ENCODE data around the gene NACC2.
A peak's percentile ranks its signal among the peaks of the same experiment; 100 is the strongest.

The NACC2 gene

DNA sequence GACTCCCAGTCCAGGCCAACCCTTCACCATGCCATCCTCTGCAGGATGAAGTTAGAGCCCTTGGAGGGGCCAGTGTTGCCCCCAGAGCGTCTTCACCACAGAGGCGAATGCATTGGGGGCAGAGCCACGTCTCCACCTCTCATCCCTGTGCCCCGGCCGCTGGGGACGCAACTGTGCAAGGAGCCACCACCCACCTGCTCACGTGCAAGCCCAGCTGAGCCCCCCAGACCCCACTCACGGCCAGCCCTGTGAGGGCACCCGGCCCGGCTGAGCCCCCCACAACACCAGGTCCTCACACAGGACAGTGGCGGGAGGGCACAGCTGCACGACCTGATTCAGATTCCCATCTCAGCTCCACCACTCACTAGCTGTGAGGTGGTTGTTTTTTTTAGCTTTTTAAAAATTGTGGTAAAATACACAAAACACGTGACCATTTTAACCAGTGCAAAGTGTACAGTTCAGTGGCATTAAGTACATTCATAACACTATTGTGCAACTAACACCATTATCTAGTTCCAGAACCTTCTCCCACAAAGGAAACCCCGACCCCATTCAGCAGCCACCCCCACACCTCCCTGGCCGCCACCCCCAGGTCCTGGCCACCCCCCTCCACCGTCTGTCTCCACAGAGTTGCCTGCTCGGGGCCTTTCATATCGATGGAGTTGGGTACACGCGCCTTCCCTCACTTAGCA is 100.4 kb downstream of the NACC2 start:
- no peak for DNase-seq (ENCODE audit: low spot score)

DNA sequence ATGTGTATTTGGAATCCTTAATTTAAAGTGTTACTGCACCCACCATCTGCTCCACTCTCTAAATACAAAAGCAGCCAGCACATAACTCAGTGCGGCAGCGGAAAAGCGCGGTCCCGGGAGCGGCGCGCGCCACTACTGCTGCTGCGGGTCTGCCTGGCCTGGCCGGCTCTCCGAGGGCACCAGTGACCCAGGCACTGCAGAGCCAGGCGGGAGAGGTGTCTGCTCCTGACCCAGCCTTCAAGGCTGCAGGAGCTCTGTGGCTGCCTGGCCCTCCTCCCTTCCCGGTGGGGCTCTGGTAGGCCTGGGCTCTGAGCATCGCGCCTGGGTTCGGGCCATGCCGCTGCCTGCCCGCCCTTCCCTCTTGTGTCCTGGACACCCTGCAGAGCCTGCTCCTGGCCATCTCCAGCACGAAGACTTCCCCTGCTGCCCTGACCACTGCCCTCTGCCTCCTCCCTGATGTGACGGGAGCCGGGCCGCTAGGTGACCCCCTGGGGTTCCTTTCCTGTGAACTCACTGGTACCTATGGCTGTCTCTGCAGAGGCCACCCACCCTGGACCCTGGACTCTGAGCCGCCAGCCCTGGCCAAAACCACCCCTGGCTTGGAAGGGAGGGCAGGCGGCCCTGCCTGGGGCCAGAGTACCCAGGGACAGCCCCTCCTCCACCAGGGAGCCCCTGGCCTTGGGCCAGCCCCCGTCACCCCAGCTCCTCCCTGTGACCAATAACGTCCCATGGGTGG is 101.2 kb downstream of the NACC2 start:
- no peak for DNase-seq (ENCODE audit: low spot score)

DNA sequence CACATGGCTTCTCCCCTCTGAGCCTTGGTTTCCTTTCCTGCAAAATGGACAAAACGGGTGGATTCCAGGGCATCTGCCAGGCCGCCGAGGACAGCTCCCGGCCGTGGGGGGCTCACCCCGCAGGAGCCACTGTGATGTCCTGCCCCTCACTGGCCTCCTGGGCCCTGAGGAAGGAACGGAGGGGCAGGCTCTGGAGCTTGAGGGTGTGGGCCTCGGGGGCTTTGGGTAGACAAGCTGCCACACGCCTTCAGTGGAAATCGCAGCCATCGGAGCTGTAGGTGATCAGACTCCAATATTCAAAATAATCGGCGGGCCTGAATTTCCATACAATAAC is 101.7 kb downstream of the NACC2 start:
- no peak for DNase-seq (ENCODE audit: low spot score)

DNA sequence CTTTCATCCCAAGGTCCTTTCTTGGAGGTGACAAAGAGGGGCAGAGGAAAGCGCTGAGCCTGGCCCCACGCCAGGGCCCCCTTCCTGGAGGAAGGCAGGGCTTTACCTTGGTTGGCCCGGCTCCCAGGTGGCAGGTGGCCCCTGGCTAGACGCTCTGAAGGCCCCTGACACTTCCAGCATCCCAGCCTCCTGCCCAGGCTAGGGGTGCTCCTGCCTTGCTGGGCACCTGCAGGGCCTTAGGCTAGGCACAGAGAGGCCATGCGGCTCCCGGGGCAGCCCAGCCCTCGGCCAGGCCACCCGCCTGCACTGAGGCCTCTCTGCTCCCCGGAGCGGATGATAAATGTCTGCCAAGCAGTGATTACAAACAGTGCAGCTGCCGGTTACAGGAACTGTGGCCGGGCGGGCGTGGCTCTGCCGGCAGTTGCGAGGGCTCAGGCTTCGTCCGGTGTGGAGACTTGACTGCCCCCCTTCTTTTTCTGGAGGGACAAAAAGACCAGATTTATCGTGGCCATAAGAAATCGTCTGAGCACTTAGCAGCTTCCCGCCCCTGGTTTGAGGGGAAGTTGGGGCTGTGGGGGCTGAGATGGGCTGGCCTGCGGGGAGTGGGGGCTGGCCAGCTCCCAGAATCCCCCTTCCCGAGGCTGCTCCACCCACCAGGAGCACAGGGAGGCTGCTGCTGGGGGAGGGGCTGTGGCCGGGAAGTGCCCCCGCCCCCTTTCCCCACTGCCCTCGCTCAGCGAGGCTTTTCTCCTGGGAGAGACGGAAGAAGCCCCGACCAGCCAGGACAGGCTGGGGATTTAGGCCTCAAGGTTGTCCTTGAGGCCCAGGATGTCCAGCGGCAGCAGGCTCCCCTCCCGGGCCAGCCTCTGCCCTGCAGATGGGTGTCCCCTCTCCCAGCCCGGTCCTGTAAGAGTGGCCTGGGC is 102.3 kb downstream of the NACC2 start:
- DNase-seq (ENCODE audit: low spot score), result peak; percentile 84

DNA sequence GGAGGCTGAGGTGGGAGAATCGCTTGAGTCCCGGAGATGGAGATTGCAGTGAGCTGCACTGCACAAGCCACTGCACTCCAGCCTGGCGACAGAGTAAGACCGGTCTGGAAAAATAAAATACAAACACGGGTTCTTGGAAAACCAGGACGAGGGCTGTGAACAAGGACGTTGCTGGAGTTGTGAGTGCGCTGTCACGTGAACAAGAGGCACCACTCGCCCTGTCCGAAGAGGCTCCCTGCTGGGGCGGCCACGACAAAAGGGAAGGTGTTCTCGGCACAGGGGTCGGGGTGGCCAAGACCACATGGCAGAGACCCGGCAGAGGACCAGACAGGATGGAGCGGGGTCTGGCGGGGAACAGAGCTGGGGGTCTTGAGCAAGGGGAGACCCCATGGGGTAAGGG is 103.3 kb downstream of the NACC2 start:
- DNase-seq (ENCODE audit: low spot score), result no peak

DNA sequence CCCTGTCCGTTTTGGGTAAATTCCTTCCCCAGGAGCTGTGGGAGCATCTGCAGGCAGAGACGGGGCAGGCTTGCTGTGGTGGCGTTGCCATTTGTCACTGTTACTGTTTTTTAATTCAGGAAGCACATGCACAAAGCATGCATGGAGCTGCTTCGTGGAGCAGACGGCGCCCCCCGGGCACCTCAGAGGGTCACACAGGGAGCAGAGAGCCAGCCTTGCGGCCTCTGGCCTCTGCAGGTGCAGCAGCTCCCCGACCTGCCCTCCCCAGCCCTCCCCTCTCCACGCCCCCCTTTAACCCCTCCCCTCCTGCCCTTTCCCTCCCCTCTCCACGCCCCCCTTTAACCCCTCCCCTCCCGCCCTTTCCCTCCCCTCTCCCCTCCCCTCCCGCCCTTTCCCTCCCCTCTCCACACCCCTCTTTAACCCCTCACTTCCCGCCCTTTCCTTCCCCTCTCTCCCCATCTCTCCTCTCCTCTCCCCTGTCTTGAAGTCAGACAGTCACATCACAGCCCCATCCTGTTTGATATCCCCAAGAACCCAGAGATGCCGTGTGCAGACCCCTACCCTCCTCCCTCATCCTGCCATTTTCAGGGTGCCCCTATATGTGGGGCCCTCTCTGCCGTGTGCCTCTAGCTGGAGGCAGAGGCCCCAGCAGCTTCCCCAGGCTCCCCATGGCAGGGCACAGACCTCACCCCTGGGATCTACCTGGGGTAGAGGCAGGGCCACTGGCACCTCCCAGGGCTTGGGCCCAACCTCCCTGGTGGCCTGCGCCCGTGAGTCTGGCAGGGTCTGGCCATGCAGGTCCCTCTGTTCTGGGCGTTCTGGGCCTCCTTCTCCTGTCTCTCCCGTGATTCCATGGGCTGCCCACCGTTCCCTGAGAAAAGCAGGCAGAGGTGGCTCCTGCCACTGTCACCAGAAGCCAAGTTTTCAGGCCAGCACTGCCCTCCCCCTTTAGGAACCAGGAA is 104.3 kb downstream of the NACC2 start:
- DNase-seq (ENCODE audit: low spot score), result no peak

DNA sequence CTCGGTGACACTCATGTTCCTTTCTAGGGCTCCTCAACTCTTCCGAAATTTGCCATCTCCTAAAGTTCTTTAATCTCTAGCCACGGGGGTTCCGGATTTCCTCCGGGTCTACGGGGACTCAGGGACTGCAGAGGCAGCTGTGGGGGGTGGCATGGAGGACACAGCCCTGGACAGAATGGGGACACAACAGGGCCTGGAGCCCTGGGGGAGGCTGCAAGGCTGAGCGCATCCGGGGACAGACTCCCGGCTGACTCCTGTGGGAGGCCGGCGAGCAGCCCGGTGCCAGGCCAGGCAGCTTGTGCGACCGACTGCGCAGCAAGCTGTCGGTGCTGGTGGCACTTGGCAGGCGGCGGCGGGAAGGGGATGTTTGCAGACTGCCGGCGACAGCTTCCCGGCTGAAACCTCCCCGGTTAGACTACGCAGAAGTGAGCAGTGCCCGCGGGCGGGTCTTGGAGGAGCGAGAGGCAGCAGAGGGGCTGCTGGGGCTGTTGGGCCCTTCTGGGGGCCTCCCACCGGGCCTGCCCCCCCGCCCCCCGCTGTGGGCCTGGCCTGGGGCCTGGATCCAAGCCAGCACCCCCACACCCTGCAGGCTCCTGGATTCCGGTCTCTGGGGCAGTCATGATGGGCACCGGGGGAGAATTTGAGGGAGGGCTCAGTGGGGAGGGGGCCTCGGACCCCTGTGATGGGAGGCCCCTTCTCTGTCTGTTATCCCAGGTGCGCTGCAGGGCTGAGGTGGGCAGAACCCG is 105.2 kb downstream of the NACC2 start:
- no peak for DNase-seq (ENCODE audit: low spot score)

DNA sequence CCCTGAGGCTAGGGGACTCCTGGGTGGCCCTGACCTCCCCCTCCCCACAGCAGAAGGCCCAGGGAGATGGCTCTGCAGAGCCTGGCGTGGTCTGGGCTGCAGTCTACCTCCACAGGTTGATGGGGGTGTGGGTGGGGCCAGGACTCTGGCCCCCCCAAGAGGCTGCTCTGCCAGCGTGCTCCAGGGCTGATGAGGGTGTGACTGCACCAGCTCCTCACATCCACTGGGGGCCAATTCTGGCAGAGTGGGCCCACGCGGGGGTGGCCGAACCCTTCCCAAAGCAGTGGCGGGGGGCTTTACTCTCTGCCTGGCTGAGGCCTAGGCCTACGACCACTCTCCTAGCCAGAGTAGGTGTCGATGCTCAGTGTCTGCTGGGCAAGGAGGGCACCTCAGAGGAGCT is 105.9 kb downstream of the NACC2 start:
- no peak for DNase-seq (ENCODE audit: low spot score)

DNA sequence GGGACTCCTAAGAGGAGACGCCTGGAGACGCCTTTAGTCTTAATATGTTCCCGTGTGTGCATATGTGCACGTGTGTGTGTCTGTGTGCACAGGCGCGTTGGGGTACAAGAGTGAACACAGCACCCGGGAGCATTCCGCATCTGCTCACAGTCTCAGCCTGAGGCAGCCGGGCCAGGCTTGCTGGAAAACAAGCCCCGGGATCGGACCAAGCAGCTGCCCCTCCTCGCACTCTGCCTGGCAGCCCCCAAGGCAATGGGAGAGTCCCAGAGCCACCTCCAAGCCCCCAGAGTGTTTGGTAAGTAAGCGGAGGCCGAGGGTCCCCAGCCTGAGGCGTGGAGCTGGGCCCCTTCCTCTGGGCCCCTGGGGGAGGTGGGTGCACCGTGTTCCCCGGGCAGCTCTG is 106.6 kb downstream of the NACC2 start:
- DNase-seq (ENCODE audit: low spot score), result no peak

DNA sequence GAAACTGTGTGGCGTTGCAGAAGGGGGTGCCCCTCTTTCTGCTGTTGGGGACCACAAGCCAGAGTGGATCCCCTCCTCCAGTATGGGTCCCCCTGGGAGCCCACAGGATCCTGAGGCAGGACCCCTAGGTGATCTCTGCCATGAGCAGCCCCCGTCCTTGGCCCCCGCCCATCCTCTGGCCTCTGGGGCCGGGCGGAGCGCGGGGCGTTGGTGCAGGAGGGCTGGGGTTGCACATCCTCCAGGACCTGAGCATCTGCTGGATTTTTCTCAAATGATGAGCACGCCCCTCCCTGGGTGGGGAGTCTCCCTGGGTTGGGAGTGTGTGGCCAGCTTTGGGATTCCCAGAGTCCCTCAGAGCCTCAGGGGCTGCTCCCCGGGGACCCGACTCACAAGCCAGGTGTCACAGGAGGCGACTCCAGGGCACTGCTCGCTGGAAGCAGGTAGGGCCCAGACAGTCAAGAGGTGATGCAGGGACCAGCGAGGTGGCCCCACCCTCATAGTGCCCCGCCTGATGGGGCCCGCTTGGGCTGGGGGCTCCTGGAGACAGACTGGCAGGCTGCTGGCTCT is 107.2 kb downstream of the NACC2 start:
- no peak for DNase-seq (ENCODE audit: low spot score)

DNA sequence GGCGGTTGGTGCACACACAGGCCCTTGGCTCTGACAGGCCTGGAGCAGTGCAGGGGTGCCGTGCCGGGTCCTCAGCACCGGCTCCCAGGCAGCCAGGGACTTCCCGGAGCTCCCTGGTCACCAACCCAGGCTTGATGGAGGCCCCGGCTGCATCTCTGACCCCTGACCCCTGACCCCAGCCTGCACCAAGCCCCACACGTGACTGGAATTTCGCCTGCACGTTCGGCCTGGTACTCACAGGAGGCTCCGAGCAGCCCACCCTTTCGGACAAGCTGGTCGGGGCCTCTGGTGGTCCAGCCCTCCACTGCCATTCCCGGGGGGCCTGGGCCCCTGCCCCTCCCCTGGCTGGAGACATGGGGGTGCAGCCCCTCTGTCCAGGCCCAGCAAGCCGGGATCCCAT is 108.5 kb downstream of the NACC2 start:
- DNase-seq (ENCODE audit: low spot score), result no peak

DNA sequence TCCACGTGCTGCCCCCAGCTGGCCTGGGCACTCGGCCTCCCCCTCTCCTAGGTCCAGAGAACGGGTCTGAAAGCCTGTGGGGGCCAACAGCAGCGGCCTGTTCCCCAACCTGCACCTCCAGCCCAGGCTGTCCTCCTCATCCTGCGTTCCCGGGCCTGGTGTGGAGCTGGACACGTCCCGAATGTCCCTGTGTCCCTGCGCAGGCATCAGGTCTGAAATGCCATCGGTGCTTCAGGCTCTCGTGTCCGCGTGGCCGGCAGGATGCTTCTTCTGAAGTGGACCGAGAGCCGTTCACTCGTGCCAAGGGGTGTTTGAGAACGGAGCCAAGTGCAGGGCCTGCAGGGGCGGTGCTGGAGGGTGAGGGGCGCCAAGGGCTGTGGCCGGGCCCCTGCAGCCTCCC is 109.2 kb downstream of the NACC2 start:
- no peak for DNase-seq (ENCODE audit: low spot score)

DNA sequence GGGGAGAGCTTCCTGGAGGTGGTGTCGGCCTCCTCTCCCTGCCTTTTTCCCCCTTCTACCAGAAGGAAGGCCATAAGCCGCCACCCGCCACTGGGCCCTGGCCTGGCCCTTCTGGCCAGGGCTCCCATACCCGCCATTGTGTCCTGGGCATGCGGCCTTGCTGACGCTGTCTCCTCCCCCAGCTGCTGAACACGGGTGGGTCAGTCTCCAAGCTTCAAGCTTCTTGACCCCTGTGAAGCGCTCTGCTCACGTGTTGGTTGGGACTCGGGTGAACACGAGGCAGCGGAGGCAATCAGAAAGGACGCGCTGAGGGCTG is 109.7 kb downstream of the NACC2 start:
- no peak for DNase-seq (ENCODE audit: low spot score)

DNA sequence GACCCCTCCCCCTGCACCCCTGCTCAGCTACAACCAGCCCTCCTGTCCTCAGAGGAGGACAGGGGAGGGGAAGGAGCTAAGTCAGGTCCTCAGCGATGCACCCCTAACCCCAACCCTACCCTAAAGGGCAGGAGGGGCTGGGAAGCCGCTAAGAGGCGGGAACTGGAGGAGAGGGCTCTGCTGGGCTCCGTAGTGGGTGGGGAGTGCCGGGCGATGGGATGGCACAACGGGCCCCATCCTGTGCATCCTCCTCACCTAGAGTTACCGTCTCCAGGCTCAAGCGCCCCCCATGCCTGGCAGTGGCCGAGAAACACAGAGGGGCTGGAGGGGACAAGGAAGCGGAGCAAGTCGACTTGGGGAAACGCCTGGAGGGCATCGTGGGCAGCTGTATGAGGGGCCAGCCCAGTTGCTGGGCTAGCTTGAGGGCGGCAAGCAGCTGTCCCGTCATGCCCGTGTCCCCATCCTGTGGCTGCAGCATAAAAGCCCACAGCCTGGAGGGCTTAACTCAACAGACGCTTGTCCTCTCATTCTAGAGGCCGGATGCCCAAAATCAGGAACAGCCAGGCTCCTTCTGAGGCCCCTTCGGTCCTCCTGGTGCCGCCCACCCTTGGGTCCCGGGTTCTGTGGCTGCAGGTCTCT is 110.9 kb downstream of the NACC2 start:
- no peak for DNase-seq (ENCODE audit: low spot score)

DNA sequence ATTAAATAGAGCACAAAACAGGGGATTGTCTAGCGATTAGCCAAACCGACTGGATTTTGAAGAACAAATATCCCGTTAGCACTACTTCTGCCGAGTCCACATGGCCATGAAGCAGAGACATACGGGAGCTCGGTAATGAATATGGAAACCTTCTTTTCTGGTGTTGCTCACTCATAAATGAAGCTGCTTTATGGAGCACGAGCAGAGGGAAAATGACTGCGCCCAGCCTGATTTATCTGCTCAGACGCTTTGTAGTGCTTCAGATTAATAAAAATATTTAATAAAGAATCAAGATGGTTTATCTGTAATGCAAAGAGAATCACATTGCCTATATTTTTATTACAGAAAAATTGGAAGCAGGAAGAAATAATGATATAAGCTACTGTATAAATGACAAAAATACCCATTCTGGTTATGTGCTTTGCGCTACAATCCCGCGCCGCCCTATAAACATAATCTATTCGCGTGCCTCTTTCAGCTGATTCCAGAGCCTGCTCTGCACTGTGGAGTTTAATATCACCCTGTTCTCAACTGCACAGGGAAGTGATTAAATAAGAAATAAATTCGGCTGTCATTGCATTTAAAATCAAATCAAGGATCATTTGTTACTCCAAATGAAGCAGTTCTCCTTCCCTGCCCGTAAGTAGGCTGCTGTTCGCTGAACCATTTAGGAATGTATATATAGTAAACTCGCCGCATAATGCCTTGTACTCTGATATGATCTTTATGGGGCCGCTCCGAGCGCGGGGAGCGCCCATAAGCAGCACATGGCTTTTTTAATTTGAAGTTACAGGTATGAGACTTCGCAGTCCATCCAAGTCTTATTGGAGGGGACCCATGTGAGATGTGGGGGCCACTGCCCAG is 111.6 kb downstream of the NACC2 start:
- DNase-seq (ENCODE audit: low spot score), result no peak

DNA sequence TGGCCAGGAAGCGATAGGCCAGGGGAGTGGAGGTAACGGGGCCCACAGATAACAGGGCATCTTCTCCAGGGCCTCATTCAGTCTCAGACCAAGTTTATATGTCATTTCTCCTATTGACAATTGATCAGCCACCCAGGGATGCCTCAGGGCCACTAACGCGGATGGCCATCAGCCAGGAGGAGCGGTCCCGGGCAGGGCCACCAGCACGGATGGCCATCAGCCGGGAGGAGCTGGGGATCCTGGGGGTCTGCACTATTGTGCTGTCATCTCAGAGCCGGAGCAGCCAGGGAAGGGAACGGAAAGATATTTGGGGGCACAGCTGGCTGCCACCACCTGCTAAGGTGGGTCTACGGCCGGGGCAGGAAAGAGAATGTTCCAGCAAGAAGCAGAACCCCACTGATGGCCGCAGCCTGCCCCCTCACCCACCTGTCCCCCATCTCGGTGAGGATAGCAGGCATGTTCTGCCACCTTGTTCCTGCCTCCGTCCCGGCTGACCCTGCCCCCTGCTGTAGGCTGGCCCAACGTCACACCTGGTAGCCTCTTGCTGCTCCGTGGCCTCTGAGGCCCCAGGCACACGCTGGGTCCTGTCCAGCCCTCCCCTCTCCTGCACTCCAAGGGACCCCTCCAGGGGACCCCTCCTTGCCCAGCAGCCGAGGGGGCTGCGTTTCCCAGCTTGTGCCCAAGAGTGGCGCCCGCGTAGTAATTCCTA is 112.4 kb downstream of the NACC2 start:
- no peak for DNase-seq (ENCODE audit: low spot score)

DNA sequence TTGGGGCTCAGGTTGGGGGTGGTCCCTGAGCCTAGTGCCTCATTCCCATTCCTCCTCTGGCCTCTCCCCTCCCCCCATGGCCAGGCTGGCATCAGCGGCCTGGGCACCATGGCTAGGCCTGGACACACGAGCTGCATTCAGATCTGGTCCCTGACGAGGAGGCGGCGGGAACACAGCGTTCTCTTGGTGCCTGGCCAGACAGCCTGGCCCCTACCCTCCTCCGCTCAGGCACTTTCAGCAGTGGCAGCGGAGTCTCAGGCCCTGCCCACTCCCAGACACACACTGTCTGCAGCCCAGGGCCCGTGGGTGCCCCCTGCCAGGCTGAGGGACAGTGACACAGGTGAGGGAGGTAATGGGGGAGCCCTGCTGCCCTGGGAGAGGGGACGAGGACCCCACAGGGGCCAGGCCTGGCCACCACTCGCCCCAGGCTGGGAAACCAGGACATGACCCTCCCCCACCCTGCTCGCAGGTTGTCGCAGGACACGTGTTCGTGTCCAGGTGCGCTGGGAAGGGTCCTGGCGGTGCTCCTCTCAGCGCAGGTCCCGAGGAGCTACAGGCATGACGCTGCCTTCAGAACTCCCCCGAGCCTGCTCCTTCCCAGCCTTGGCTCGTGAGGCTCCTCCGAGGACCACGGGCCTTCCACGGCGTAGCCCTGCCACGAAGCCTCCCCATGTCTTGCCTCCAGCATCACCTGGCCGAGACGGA is 114.0 kb downstream of the NACC2 start:
- no peak for DNase-seq (ENCODE audit: low spot score)

DNA sequence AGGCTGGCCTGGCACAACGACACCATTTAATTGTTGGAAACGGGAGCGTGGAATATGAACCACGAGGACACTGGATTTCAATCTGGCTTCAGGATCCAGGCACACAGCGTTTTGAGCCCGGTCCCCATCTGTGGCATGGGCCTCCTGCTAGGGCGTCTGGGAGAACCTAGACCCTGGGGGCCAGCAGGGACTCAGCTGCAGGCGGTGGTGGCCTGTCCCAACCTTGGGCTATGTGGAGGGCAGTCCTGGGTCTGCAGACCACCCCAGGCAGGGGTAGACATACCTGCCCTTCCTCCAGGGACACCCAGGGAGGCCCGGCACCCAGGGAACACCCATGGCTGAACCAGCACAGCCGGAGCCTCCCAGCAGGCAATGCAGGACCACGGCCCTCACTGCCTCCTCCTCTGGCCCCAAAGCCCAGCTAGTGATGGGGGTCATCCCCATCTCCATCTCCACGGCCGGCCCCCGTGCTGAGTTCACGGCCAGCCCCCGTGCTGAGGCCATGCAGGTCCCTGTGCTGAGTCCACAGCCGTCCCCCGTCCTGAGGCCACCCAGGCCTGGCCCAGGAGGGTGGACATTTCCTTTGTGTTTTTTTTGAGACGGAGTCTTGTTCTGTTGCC is 115.4 kb downstream of the NACC2 start:
- no peak for DNase-seq (ENCODE audit: low spot score)
